GM12878 (cell line): ENCODE data around the gene MBNL1. TPM values are rescaled to one million over a fixed set of nuclear protein-coding genes. Genes with fewer than 3 reads are reported as not detected.

Source experiments
- ATAC-seq: fragments of 200-7000 bp; cut with Tn5 transposase; 3 replicates; pipeline ENCODE4 v1.9.1; 2020; ENCODE audit warnings: mild to moderate bottlenecking, moderate library complexity
- BruUV-seq: library from RNA; stranded (reverse); fragments of 400-500 nt; replicated peaks from 2 replicates; lab custom pipeline; 2021; lab: Mats Ljungman, UMichigan
- CTCF ChIA-PET: fragments of 300-600 bp; sonication (Branson Sonifier 250); formaldehyde crosslinking; extraction: SDS; loops from one replicate; lab custom pipeline; 2021; ENCODE audit warnings: inconsistent platforms; lab: Yijun Ruan, JAX
- POLR2A ChIA-PET: fragments of 350-600 bp; formaldehyde crosslinking; extraction: SDS; loops from one replicate; lab custom pipeline; 2021; ENCODE audit warnings: inconsistent platforms; lab: Charles Lee
- RAD21 ChIA-PET: fragments of 300-600 bp; sonication (Branson Sonifier 250); formaldehyde crosslinking; loops from one replicate; lab custom pipeline; 2023; ENCODE audit warnings: antibody characterized with exemption; ENCODE audit not compliant: unreplicated experiment; lab: Charles Lee
- SMC1A ChIA-PET: fragments of 300-600 bp; sonication (Branson Sonifier 250); formaldehyde crosslinking; loops from one replicate; lab custom pipeline; 2023; ENCODE audit not compliant: unreplicated experiment, uncharacterized antibody; lab: Charles Lee
- DNase-seq: peaks from one replicate; pipeline ENCODE4 v3.0.0-alpha.2; 2011; ENCODE audit warnings: low read depth, low spot score
- FAIRE-seq: peaks from 3 replicates; lab custom pipeline; 2011; peaks lifted over from hg19 to GRCh38; lab: Jason Lieb, UNC
- H2AFZ ChIP-seq: 2 replicates; pipeline ENCODE4 v1.6.0; 2011; ENCODE audit warnings: low read depth, low read length, control low read depth; ENCODE audit not compliant: control insufficient read depth
- H3K27ac ChIP-seq: 2 replicates; pipeline ENCODE4 v1.5.1; 2011; ENCODE audit warnings: control low read depth; ENCODE audit not compliant: control insufficient read depth, insufficient read depth
- H3K27me3 ChIP-seq, 2 experiments: replicated peaks in 1 of 2; 2 replicates each; pipeline versions ENCODE4 v1.6.0 to v1.6.1; 2011; ENCODE audit warnings: low read length in 1 of 2; ENCODE audit not compliant: control insufficient read depth in 2 of 2, insufficient read depth in 2 of 2
- H3K36me3 ChIP-seq, 2 experiments: 2 replicates each; pipeline ENCODE4 v1.5.1; 2011; ENCODE audit warnings: low read length in 1 of 2; ENCODE audit not compliant: control insufficient read depth in 2 of 2, insufficient read depth in 2 of 2
- H3K4me1 ChIP-seq: 2 replicates; pipeline ENCODE4 v1.6.1; 2011; ENCODE audit warnings: mild to moderate bottlenecking, low read length, moderate library complexity, mixed read lengths; ENCODE audit not compliant: control insufficient read depth, insufficient read depth
- H3K4me2 ChIP-seq: 2 replicates; pipeline ENCODE4 v1.6.0; 2011; ENCODE audit warnings: control low read depth; ENCODE audit not compliant: control insufficient read depth, insufficient read depth
- H3K4me3 ChIP-seq: fragments of 200-600 bp; sonication (generic); 2 replicates; pipeline ENCODE4 v1.5.1; 2016
- H3K79me2 ChIP-seq: 2 replicates; pipeline ENCODE4 v1.6.0; 2011; ENCODE audit warnings: low read length; ENCODE audit not compliant: control insufficient read depth, insufficient read depth
- H3K9ac ChIP-seq: 2 replicates; pipeline ENCODE4 v1.8.0; 2011; ENCODE audit warnings: low read length, control low read depth, mixed read lengths; ENCODE audit not compliant: control insufficient read depth, insufficient read depth
- H3K9me3 ChIP-seq: replicated peaks from 3 replicates; pipeline ENCODE4 v1.5.1; 2011; ENCODE audit warnings: mild to moderate bottlenecking, low read length; ENCODE audit not compliant: control insufficient read depth, insufficient read depth
- H4K20me1 ChIP-seq: 2 replicates; pipeline ENCODE4 v1.6.0; 2011; ENCODE audit not compliant: control insufficient read depth, insufficient read depth
- GABPA ChIP-seq: IDR thresholded peaks from 2 replicates; pipeline ENCODE4 v1.6.1; 2014; ENCODE audit warnings: antibody characterized with exemption, low read depth, mild to moderate bottlenecking, inconsistent platforms
- IKZF1 ChIP-seq: fragments of 450-650 bp; conservative IDR thresholded peaks from 2 replicates; pipeline ENCODE4 v1.6.1; 2017; ENCODE audit warnings: antibody characterized with exemption, mild to moderate bottlenecking
- JUNB ChIP-seq: IDR thresholded peaks from 2 replicates; pipeline ENCODE4 v1.6.1; 2016; ENCODE audit warnings: antibody characterized with exemption, mild to moderate bottlenecking
- MTA3 ChIP-seq: IDR thresholded peaks from 2 replicates; pipeline ENCODE4 v1.6.1; 2012; ENCODE audit warnings: low read length, inconsistent platforms, borderline replicate concordance
- NR2C2 ChIP-seq: IDR thresholded peaks from 2 replicates; pipeline ENCODE4 v1.6.1; 2011; ENCODE audit warnings: borderline replicate concordance, low read depth; ENCODE audit not compliant: control insufficient read depth, insufficient read length
- PAX5 ChIP-seq: IDR thresholded peaks from 2 replicates; pipeline ENCODE4 v1.6.1; 2011; ENCODE audit warnings: low read depth, low read length, borderline replicate concordance
- PML ChIP-seq: IDR thresholded peaks from 2 replicates; pipeline ENCODE4 v1.6.1; 2012; ENCODE audit warnings: low read length, inconsistent platforms
- SP1 ChIP-seq: IDR thresholded peaks from one replicate; pipeline ENCODE4 v1.6.1; 2011; ENCODE audit warnings: low read depth, low read length
- SRF ChIP-seq, 2 experiments: IDR thresholded peaks; 2 replicates each; pipeline ENCODE4 v1.6.1; 2011; ENCODE audit warnings: low read depth in 2 of 2, low read length in 2 of 2, mild to moderate bottlenecking in 1 of 2, moderate library complexity in 1 of 2
- STAT1 ChIP-seq: fragments of 450-650 bp; conservative IDR thresholded peaks from 2 replicates; pipeline ENCODE4 v1.6.1; 2014; ENCODE audit warnings: antibody characterized with exemption, mild to moderate bottlenecking
- TARDBP ChIP-seq: IDR thresholded peaks from 2 replicates; pipeline ENCODE4 v1.6.1; 2016; ENCODE audit warnings: borderline replicate concordance
- ZSCAN29 ChIP-seq: fragments of 450-650 bp; IDR thresholded peaks from 2 replicates; pipeline ENCODE4 v1.6.1; 2017; ENCODE audit warnings: mild to moderate bottlenecking, moderate library complexity
- WGBS: methylation state at CpG from one replicate; pipeline ENCODE4 v1.1.6; 2016; ENCODE audit warnings: low lambda C conversion rate; ENCODE audit not compliant: insufficient replicate concordance, insufficient coverage; ENCODE audit errors: missing lambda C conversion rate; 5-methylcytosine and 5-hydroxymethylcytosine counted together
- in situ Hi-C: fragments of 300-500 bp; cut with MboI; formaldehyde crosslinking; loops from 9 replicates; pipeline ENCODE4 v1.14.3; 2018; ENCODE audit warnings: mixed read lengths
- intact Hi-C: fragments of 100-400 bp; cut with micrococcal nuclease; formaldehyde crosslinking; loops from one replicate; pipeline ENCODE4 v1.14.2; 2022; ENCODE audit not compliant: unreplicated experiment
- polyA plus RNA-seq, 11 experiments: library from polyadenylated mRNA; depleted of rRNA in 4 of 11; unstranded in 6 of 11; stranded (reverse) in 5 of 11; fragments of >200 nt; fragmentation: Nextera tagmentation in 4 of 11; fragmentation: Illumina TruSeq in 1 of 11; extraction: Ambion mirVana in 4 of 11; extraction: Trizol in 1 of 11; gene quantifications; 1 replicate in 1 of 11; 2 replicates in 10 of 11; pipeline versions ENCODE4 v1.2.1 to v1.2.3, GENCODE V29; 2011 to 2016; ENCODE audit warnings: inconsistent platforms in 2 of 11, missing spikeins in 2 of 11, low read depth in 1 of 11
- total RNA-seq, 4 experiments: library from RNA; depleted of rRNA in 3 of 4; stranded (reverse); fragments of >200 nt in 3 of 4; fragmentation: Illumina TruSeq in 1 of 4; extraction: Trizol in 1 of 4; gene quantifications; 2 replicates each; pipeline versions ENCODE4 v1.2.1 to v1.2.3, GENCODE V29; 2013 to 2021

MBNL1 gene
- total and polyA plus RNA-seq, 10 of the 15 experiments (the other 5 are each of a cell fraction or from before 2014, with no cell fraction given) = 59.6 to 337 (median 143) TPM

DNA sequence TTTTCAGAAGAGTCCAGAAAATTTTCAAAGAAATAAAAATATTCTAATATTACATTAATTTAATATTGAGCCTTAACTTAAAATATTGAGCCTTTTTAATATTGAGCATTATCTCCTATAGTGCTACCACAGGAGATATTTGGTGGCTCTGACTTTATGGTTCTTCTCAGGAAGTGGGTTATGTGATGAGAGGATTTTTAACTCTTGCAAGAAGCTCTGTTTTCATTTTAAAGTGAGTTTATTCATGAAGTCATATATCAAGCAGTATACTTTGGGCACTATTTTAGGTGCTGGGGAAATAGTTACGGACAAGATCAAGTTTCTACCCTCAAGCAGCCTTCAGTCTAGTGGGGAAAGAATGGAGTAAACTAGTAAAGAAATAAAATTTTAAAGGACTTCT, 13.4 kb upstream of the MBNL1 start (continued):
- TF ChIP-seq IKZF1 (no peak), ZSCAN29 (no peak), NR2C2 (no peak), PAX5 (no peak), GABPA (no peak)
- TF ChIP-seq, all 136 proteins: peak for 0

DNA sequence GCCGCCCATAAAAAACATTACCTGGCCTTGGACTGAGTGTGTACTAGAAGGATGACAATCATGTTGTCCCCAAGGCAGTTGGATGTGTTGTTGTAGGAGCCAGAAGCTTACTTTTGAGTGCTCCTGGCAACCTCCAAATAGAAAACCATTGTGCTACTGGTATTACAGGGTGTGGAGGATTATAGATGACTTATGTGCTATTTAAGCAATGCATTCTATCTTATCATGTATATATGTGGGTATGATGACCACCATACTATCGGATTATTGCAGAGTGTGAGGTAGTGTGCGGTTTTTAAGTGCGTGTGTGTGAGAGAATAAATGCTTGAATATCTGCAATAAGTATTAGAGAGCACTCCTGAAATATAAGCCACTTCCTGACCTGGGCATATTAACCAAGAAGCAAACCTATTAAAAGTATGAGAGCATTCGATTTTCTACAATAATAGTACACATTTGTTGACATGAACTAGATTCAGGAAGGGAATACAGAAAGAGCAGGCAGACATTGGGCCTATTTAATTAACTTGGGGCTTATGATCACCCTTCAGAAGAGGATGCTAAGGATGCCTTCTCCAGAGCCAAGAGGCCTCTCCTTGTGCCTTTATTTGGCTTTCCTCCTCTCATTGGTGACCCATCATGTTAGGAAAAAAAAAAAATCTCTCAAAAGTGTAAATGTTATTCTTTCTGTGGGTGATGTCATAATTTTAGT, 11.7 kb upstream of the MBNL1 start:
- Histone ChIP-seq H4K20me1 (no peaks in the 10 kb centered on the region), H2AFZ (peak overlapping the region; percentile 61; the same call in 1 of the 2 replicates), H3K79me2 (peaks cover 18% of the 10 kb centered on the region), H3K27ac (peak overlapping the region; percentile 63), H3K4me3 (no peak overlapping the region; the same call in 1 of the 2 replicates), H3K36me3 (no peaks in the 10 kb centered on the region), H3K4me1 (peaks cover 36% of the 10 kb centered on the region), H3K4me2 (peak overlapping the region; percentile 56), H3K9me3 (peaks cover 4% of the 10 kb centered on the region), H3K9ac (no peak overlapping the region), H3K27me3 (no peaks in the 10 kb centered on the region)
- intact Hi-C loops = no loop called here
- POLR2A ChIA-PET = interaction anchor here (1.8 to 5.5 kb wide), 4 partner anchors 9 to 116 kb away, joined by 4 to 40 read pairs (median 18); partner anchors contain the start of gene MBNL1
- peak; percentile 27 for ATAC-seq
- SMC1A ChIA-PET = interaction anchor here (0.7 to 10.8 kb wide), 21 partner anchors 11 to 187 kb away, joined by 3 to 160 read pairs (median 6); partner anchors contain the start of gene MBNL1
- CTCF ChIA-PET = interaction anchor here (1.0 to 6.5 kb wide), 6 partner anchors 12 to 187 kb away, joined by 3 to 47 read pairs (median 4); partner anchors contain the start of gene MBNL1
- RAD21 ChIA-PET = interaction anchor here (0.5 to 7.5 kb wide), 16 partner anchors 12 to 187 kb away, joined by 3 to 108 read pairs (median 4); partner anchors contain the start of gene MBNL1
- no peak for DNase-seq
- FAIRE-seq = no peak
- 9% methylated on average over 5 of the region's 5 CpGs for WGBS
- in situ Hi-C loops = no loop called here
- no TSS peak for BruUV-seq
- 0 out of 2 replicates have a peak, but pooled peaks have one; percentile 10 for TF ChIP-seq PML
- peak in 1 of 2 experiments; percentile 87; a peak in 2 of 4 replicates for TF ChIP-seq SRF (IDR thresholded peaks at IDR 0.05; ENCODE audit: low read depth in 2 of 2, low read length in 2 of 2)
- TF ChIP-seq STAT1 = no peak
- TF ChIP-seq SP1 = no peak
- 0 out of 2 replicates have a peak, but pooled peaks have one; percentile 3 for TF ChIP-seq MTA3
- no peak for TF ChIP-seq TARDBP
- TF ChIP-seq JUNB = no peak
